Smooth muscle cell (in vitro differentiated cells): ENCODE data around the gene TNNC1. TPM values are rescaled to one million over a fixed set of nuclear protein-coding genes. Genes with fewer than 3 reads are reported as not detected.

ENCODE experiments used
- DNase-seq: peaks from one replicate; lab custom pipeline; 2025; ENCODE audit not compliant: unreplicated experiment; lab: John Stamatoyannopoulos, UW
- H2AFZ ChIP-seq: fragments of 200-600 bp; sonication (generic); 2 replicates; pipeline ENCODE4 v1.6.0; 2016; ENCODE audit warnings: antibody characterized with exemption, low read depth, mild to moderate bottlenecking
- H3F3A ChIP-seq: fragments of 200-600 bp; sonication (generic); 2 replicates; pipeline ENCODE4 v1.6.0; 2017; ENCODE audit warnings: antibody characterized with exemption, low read depth
- H3K27ac ChIP-seq: fragments of 200-600 bp; sonication (generic); 2 replicates; pipeline ENCODE4 v1.5.1; 2016; ENCODE audit warnings: low read depth, mild to moderate bottlenecking
- H3K27me3 ChIP-seq: fragments of 200-600 bp; sonication (generic); 2 replicates; pipeline ENCODE4 v1.6.1; 2016; ENCODE audit warnings: low read depth, mild to moderate bottlenecking
- H3K36me3 ChIP-seq: fragments of 200-600 bp; sonication (generic); 2 replicates; pipeline ENCODE4 v1.5.1; 2016; ENCODE audit warnings: low read depth
- H3K4me1 ChIP-seq: fragments of 200-600 bp; sonication (generic); 2 replicates; pipeline ENCODE4 v1.5.1; 2016; ENCODE audit warnings: low read depth
- H3K4me2 ChIP-seq: fragments of 200-600 bp; sonication (generic); 2 replicates; pipeline ENCODE4 v1.6.0; 2016; ENCODE audit warnings: mild to moderate bottlenecking
- H3K4me3 ChIP-seq: fragments of 200-600 bp; sonication (generic); 2 replicates; pipeline ENCODE4 v1.5.1; 2016; ENCODE audit warnings: mild to moderate bottlenecking
- H3K79me2 ChIP-seq: fragments of 200-600 bp; sonication (generic); 2 replicates; pipeline ENCODE4 v1.6.0; 2016; ENCODE audit warnings: low read depth, mild to moderate bottlenecking
- H3K9ac ChIP-seq: fragments of 200-600 bp; sonication (generic); 2 replicates; pipeline ENCODE4 v1.6.0; 2016; ENCODE audit warnings: low read depth
- H3K9me3 ChIP-seq: fragments of 200-600 bp; sonication (generic); replicated peaks from 2 replicates; pipeline ENCODE4 v1.5.1; 2016; ENCODE audit warnings: low read depth
- H4K20me1 ChIP-seq: fragments of 200-600 bp; sonication (generic); 2 replicates; pipeline ENCODE4 v1.6.0; 2016; ENCODE audit warnings: low read depth
- CTCF ChIP-seq: fragments of 200-600 bp; sonication (generic); IDR thresholded peaks from 2 replicates; pipeline ENCODE4 v1.5.1; 2017; ENCODE audit warnings: borderline replicate concordance, mild to moderate bottlenecking, antibody characterized with exemption; ENCODE audit not compliant: insufficient read depth, poor library complexity, severe bottlenecking
- WGBS: methylation state at CpG from one replicate; pipeline ENCODE4 v1.1.7; 2016; ENCODE audit warnings: low lambda C conversion rate; 5-methylcytosine and 5-hydroxymethylcytosine counted together
- polyA plus RNA-seq: library from polyadenylated mRNA; unstranded; fragments of >200 nt; fragmentation: Nextera tagmentation; extraction: Ambion mirVana; gene quantifications from 2 replicates; pipeline ENCODE4 v1.2.1, GENCODE V29; 2016
- total RNA-seq: library from RNA; depleted of rRNA; stranded (reverse); fragments of >200 nt; gene quantifications from 2 replicates; pipeline ENCODE4 v1.2.3, GENCODE V29; 2014

The TNNC1 gene
- total and polyA plus RNA-seq, 2 experiments from 2014 or later = 5.1 to 5.9 TPM

DNA sequence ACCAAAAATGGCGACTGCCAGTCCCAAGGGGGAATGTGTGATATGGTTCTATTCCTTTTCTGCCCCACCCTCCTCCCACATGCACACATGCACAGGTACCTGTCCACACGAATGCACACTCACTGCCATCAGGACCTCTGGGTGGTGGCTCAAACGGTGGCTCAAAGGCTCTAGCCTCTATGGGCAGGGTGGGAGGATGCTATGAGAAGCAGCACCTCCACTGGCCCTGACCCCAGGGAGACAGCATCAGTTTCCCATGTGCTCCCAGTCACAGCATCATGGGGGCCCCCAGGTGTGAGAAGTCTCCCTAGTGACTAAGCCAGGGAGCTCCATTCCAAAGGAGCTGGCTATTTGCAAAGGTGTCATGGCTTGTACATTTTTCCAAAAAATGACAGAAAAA, 24.8 kb downstream of the TNNC1 start:
- no peak overlapping the region for H3K4me2 ChIP-seq
- H3K9ac ChIP-seq = no peak overlapping the region
- no peaks in the 10 kb centered on the region for H3K9me3 ChIP-seq
- H3K79me2 ChIP-seq = no peaks in the 10 kb centered on the region
- H3K27ac ChIP-seq = no peak overlapping the region
- TF ChIP-seq CTCF = no peak
- no peaks in the 10 kb centered on the region for H4K20me1 ChIP-seq
- H3K36me3 ChIP-seq = no peaks in the 10 kb centered on the region
- no peak overlapping the region for H3K4me3 ChIP-seq
- no peak overlapping the region for H2AFZ ChIP-seq
- H3K27me3 ChIP-seq = no peaks in the 10 kb centered on the region
- no peak for DNase-seq
- WGBS = 50% methylated on average over 3 of the region's 3 CpGs
- H3F3A ChIP-seq = no peaks in the 10 kb centered on the region
- peaks cover 12% of the 10 kb centered on the region for H3K4me1 ChIP-seq

DNA sequence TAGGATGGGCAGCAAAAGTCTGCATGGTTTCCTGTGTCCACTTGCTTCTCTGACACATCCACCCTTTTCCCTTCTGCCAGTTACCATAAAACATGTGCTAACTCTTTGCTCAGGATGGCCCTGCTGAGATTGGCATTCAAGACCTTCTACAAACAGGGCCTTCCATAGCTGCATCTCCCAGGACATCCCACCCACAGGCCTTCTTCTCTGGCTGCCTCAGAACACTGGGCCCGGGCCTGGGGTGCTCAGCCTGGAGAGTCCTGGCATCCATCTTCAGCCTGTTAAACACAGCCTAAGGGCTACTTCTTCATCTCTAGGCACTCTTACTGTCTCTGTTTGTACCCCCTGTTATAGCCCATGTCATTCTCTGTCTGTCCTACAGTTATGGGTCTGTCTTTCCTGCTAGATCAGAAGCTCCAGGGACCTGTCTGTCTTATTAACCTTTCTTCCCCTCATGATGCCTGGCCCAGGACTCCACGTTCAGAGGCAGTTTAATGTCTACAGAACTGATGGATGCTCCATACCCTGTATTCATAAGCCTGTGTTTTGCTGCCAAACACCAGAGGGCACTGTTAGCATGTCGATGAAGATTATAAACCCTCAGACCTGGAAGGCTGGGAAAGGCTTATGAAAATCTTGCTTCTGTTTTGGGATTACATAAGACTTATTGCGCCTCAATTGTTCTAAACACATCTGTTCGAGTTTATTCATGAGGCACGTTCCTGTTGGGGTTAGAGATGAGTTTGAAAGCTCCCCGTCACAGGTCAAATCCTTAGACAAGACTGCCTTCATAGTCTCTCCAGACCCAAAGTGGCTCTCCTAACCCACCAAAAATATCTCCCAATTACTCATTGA, 25.5 kb downstream of the TNNC1 start:
- Histone ChIP-seq H3F3A (no peaks in the 10 kb centered on the region), H2AFZ (no peak overlapping the region), H4K20me1 (no peaks in the 10 kb centered on the region), H3K27me3 (no peaks in the 10 kb centered on the region), H3K4me1 (peaks cover 6% of the 10 kb centered on the region), H3K9me3 (no peaks in the 10 kb centered on the region), H3K4me3 (no peak overlapping the region), H3K79me2 (no peaks in the 10 kb centered on the region), H3K36me3 (no peaks in the 10 kb centered on the region), H3K27ac (no peak overlapping the region), H3K9ac (no peak overlapping the region), H3K4me2 (no peak overlapping the region)
- no peak for DNase-seq
- TF ChIP-seq CTCF = peak; percentile 72
- WGBS = 22% methylated on average over 7 of the region's 7 CpGs

DNA sequence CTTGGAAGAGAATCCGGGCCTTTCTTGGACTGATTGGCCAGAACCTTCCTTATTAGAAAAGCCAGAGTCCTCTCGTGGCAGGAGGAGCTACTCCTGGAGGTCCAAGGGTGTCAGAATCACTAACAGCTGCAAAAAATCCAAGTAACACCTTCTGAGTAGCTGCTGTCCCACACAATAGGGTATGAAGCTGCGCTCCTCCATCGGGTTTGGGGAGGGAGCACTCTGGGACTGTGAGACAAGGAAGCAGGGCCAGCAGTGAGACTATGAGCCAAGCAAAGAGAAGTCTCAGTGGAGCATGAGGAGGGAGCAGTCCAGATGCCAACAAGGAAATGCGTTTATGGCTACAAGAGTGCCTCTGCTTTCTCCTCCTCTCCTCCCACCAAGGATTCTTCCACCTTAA, 30.7 kb downstream of the TNNC1 start:
- H3K4me2 ChIP-seq = no peak overlapping the region
- 76% methylated on average over 5 of the region's 5 CpGs for WGBS
- no peak overlapping the region for H3K27ac ChIP-seq
- H3K27me3 ChIP-seq = no peaks in the 10 kb centered on the region
- no peak overlapping the region for H2AFZ ChIP-seq
- no peak for DNase-seq
- H3K9me3 ChIP-seq = no peaks in the 10 kb centered on the region
- H3F3A ChIP-seq = no peaks in the 10 kb centered on the region
- no peak for TF ChIP-seq CTCF
- H3K79me2 ChIP-seq = no peaks in the 10 kb centered on the region
- no peaks in the 10 kb centered on the region for H3K4me1 ChIP-seq
- no peak overlapping the region for H3K4me3 ChIP-seq
- H4K20me1 ChIP-seq = no peaks in the 10 kb centered on the region
- H3K9ac ChIP-seq = no peak overlapping the region
- H3K36me3 ChIP-seq = no peaks in the 10 kb centered on the region

DNA sequence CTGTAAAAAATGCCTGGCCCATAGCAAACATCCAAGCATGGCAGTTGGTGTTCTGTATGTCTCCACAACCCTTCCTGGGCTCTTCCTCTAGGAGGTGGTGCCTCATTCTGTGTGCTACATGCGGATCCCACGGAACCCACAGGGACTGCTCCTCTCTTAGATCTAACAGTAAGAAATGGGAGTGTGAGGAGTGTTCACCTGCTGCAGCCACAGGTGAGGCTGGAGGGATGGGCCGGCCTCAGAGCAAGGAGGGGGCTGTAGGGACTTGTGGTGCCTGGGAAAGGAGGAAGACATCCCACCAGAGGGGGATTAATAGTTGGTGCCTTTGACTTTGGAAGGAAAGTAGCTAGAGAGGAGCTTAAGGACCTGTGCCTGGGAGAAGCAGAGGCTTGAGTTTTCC, 31.2 kb downstream of the TNNC1 start:
- Histone ChIP-seq H3K27me3 (no peaks in the 10 kb centered on the region), H3K4me3 (no peak overlapping the region), H4K20me1 (no peaks in the 10 kb centered on the region), H3K36me3 (no peaks in the 10 kb centered on the region), H3K4me1 (no peaks in the 10 kb centered on the region), H3K9me3 (no peaks in the 10 kb centered on the region), H3F3A (no peaks in the 10 kb centered on the region), H2AFZ (no peak overlapping the region), H3K79me2 (no peaks in the 10 kb centered on the region), H3K27ac (no peak overlapping the region), H3K9ac (no peak overlapping the region), H3K4me2 (no peak overlapping the region)
- 85% methylated on average over 3 of the region's 3 CpGs for WGBS
- no peak for DNase-seq
- TF ChIP-seq CTCF = no peak
